ENCODE data around the gene DNMT3A. TPM values are rescaled to one million over a fixed set of nuclear protein-coding genes. Genes with fewer than 3 reads are reported as not detected.

The DNMT3A gene
- total RNA-seq, 1 donor from 2014 or later: 15.4 TPM

GRCh38 chr2:25307949-25308557 is 33.7 kb downstream of the DNMT3A start:
- TF ChIP-seq, protein P1, sequence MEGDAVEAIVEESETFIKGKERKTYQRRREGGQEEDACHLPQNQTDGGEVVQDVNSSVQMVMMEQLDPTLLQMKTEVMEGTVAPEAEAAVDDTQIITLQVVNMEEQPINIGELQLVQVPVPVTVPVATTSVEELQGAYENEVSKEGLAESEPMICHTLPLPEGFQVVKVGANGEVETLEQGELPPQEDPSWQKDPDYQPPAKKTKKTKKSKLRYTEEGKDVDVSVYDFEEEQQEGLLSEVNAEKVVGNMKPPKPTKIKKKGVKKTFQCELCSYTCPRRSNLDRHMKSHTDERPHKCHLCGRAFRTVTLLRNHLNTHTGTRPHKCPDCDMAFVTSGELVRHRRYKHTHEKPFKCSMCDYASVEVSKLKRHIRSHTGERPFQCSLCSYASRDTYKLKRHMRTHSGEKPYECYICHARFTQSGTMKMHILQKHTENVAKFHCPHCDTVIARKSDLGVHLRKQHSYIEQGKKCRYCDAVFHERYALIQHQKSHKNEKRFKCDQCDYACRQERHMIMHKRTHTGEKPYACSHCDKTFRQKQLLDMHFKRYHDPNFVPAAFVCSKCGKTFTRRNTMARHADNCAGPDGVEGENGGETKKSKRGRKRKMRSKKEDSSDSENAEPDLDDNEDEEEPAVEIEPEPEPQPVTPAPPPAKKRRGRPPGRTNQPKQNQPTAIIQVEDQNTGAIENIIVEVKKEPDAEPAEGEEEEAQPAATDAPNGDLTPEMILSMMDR (conservative IDR thresholded peaks at IDR 0.05; ENCODE audit: low read depth, low read length): no peak
- DNase-seq (ENCODE audit: low read depth): no peak

DNA sequence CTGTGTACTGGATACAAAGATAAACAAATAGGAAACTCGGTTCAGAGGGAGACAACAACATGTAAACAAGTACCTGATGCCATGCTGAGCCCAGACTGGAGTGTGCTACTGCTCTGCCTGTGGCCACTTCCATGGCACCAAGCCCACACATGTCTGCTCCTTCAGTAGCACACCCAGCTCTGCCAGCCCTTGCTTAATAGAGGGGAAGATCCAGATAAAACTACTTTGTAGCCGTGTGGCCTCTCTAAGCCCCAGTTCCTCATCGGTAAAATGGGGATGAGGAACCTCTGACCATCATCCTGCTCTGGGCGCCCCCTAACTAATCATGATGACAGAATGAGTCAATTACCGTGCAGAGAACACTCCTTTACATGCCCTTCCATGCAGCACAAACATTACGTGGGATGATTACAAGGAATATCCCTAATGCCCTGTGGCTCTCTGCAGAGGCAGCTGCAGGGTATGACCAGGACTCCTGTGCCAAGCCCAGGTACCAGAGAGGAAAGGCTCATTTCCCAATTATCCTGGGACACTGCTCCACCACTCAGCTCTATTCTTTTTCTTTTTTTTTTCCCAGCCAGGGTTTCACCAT is 34.9 kb downstream of the DNMT3A start:
- TF ChIP-seq, protein P1 (conservative IDR thresholded peaks at IDR 0.05; ENCODE audit: low read depth, low read length): no peak
- no peak overlapping the region for H3K4me3 ChIP-seq (ENCODE audit: low read depth, low read length)
- DNase-seq (ENCODE audit: low read depth): no peak

More at GRCh38 chr2:25307949-25308557, 33.7 kb downstream of the DNMT3A start:
- no peak overlapping the region for H3K4me3 ChIP-seq (ENCODE audit: low read depth, low read length)

DNA sequence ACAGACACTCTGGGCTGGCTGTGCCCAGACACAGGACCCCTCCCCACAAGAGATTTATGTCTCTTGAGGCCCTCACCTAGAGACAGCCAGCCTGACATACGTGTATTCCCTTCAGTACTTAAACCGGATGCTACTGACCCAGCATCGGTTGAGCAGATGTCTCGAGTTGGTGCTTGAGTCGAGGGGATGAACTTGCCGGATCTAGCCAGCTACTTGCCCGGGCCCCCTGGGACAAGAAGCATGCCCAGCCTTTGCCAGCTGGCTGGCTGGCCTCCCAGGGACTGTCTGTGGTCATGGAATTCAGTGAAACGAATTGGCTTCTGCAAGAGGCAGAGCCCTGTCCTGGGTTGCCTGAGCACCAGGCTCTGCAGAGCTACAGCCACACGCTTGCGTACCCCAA is 36.0 kb downstream of the DNMT3A start:
- no peak for DNase-seq (ENCODE audit: low read depth)
- TF ChIP-seq, protein P1 (conservative IDR thresholded peaks at IDR 0.05; ENCODE audit: low read depth, low read length): no peak
- H3K4me3 ChIP-seq (ENCODE audit: low read depth, low read length): no peak overlapping the region

DNA sequence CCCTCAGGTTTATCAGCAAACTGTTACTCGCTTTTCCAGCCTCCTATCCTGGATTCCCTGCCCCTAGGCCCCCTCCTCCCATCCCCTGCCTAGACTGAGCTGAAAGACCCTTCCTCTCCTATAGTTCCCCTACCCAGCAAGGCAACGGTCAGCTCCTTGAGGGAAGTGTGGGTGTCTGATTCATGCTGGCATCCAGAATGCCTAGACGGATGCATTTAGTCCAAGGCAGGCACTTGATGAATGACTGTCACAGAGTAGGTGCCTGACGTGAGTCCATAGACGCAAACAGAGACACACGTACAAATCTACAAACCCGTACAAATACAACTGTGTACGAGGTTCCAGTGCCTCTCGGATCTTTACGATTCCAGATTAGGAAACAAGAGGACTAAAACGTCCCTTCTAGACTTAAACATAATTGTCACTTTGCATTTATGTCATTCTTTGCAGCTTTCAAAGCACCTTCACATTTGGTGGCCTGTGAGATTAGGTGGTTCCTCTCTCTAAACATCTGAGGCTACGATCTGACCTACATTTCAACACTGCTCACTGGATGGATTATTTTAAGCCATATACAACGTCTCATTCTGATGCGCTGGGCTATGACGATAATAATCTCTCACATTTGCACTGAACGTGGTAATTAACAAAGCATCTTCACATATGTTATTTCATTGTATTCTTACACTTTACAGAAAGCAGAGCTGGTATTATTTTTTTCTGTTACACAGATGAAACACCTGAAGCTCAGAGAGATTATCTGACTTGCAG is 36.7 kb downstream of the DNMT3A start:
- no peak for DNase-seq (ENCODE audit: low read depth)
- H3K4me3 ChIP-seq (ENCODE audit: low read depth, low read length): no peak overlapping the region
- TF ChIP-seq, protein P1 (conservative IDR thresholded peaks at IDR 0.05; ENCODE audit: low read depth, low read length): no peak

DNA sequence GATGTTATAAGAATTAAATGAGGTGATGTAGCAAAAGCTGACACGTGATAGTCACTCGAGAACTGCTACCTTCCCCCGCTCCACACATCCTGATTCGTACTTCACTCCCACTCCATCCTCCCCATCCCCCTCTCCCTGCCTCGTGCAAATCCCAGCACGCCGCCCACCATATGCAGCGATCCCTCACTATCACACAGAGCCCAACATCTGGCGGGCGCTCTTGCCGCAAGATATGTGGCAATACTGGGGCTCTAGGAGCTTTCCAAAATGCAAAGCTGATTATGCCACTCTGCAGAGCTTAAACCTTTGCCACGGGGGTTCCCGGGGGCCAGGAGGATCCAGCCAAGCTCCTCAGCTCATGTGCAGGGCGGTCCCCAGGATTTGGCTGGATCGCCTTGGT is 37.4 kb downstream of the DNMT3A start:
- DNase-seq (ENCODE audit: low read depth): no peak
- no peak overlapping the region for H3K4me3 ChIP-seq (ENCODE audit: low read depth, low read length)
- TF ChIP-seq, protein P1 (conservative IDR thresholded peaks at IDR 0.05; ENCODE audit: low read depth, low read length): no peak

DNA sequence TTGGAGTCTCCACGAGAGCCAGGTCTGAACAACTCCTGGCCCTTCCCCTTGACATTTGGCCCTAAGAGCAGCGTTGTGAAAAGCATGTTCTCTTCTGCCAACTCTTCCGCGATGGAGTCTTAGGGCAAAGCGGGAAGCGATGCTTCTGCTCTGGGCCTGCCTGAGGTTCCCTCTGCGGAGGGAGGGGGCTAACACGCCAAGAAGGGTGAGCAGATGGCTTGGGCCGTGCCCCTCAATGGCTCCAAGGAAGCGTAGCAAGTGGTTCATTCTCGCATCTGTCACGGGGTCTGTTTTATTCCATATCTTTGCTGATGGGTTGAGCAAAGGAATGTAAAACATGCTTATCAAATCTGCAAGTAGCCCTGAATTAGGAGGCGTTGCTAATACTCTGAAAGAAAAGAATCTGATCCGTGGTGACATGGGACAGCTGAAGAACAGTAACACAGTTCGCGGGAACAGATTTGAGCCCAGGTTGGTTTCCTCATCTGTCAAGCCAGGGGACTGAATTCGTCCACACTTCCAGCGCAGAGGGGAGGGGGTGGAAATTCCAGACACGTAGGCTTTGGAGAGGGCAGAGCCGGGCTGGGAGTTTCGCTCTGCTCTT is 38.0 kb downstream of the DNMT3A start:
- H3K4me3 ChIP-seq (ENCODE audit: low read depth, low read length): no peak overlapping the region
- TF ChIP-seq, protein P1 (conservative IDR thresholded peaks at IDR 0.05; ENCODE audit: low read depth, low read length): no peak
- DNase-seq (ENCODE audit: low read depth): no peak
